ENCODE measurements around the gene SLC29A3. TPM values are rescaled to one million over a fixed set of nuclear protein-coding genes. Genes with fewer than 3 reads are reported as not detected.

The SLC29A3 gene
- total and polyA plus RNA-seq, 2 experiments from 2014 or later, result 10.3 to 12.3 TPM

DNA sequence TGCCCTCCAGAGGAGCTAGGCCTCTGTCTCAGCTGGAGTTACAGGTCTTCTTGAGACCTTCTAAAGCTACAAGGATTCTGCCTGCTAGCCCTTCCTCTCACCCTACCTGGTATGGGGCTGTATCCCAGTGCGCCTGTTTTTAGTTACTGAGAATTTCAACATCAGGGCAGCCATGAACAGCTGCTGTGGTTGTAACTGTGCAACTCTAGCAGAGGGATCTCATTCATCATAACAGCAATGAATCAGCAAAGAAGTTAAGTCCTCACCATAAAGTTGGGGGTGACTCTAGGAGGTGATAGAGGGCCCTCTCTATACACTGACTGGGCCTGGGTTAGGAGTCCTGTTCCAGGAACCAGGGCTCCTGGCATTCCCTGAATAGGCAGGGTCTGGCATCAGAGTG is 63.7 kb downstream of the SLC29A3 start (continued):
- TF ChIP-seq, protein P1, sequence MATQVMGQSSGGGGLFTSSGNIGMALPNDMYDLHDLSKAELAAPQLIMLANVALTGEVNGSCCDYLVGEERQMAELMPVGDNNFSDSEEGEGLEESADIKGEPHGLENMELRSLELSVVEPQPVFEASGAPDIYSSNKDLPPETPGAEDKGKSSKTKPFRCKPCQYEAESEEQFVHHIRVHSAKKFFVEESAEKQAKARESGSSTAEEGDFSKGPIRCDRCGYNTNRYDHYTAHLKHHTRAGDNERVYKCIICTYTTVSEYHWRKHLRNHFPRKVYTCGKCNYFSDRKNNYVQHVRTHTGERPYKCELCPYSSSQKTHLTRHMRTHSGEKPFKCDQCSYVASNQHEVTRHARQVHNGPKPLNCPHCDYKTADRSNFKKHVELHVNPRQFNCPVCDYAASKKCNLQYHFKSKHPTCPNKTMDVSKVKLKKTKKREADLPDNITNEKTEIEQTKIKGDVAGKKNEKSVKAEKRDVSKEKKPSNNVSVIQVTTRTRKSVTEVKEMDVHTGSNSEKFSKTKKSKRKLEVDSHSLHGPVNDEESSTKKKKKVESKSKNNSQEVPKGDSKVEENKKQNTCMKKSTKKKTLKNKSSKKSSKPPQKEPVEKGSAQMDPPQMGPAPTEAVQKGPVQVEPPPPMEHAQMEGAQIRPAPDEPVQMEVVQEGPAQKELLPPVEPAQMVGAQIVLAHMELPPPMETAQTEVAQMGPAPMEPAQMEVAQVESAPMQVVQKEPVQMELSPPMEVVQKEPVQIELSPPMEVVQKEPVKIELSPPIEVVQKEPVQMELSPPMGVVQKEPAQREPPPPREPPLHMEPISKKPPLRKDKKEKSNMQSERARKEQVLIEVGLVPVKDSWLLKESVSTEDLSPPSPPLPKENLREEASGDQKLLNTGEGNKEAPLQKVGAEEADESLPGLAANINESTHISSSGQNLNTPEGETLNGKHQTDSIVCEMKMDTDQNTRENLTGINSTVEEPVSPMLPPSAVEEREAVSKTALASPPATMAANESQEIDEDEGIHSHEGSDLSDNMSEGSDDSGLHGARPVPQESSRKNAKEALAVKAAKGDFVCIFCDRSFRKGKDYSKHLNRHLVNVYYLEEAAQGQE (IDR thresholded peaks at IDR 0.05; ENCODE audit: unreplicated experiment), result no peak
- TF ChIP-seq ZNF331 (CRISPR knock-in tag; IDR thresholded peaks at IDR 0.05; ENCODE audit: low read depth), result no peak

DNA sequence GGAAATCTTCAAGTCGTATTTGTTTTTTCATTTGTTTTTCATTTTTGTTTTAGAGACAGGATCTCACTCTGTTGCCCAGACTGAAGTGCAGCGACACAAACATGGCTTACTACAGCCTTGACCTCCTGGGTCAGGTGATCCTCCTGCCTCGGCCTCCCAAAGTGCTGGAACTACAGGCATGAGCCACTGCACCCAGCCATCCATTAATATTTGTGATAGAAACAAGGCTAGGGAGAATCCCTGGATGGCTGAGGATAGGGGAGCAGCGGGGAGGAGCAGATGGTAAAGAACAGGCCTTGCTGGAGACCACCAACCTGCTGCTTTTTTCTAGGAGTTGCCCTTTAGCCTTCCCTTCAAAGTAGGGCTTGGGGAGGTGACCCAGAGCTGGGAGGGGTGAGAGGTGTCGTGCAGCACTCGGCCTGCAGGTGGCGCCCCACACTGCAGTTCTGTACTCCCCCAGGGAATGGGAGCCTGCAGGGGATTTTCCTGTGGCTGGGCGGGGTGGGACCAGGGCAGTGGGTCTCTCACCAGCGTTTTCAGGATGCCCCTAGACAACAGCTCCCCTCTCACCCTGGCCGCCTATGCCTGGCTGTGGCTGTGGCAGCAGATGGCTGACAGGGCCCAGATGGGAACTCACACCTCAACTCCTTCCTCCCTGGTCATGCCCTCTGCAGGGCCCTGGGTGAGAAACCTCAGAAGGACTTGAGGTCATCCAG is 65.1 kb downstream of the SLC29A3 start:
- no peaks in the 10 kb centered on the region for H3K9me2 ChIP-seq (ENCODE audit: insufficient read depth)
- no peaks in the 10 kb centered on the region for H3K79me2 ChIP-seq (replicated peaks; ENCODE audit: insufficient read depth)
- H3K27me3 ChIP-seq (ENCODE audit: insufficient read depth), result no peaks in the 10 kb centered on the region
- H3F3A ChIP-seq (replicated peaks; ENCODE audit: low read depth), result no peaks in the 10 kb centered on the region
- H2AFZ ChIP-seq, result no peak overlapping the region
- H3K36me3 Mint-ChIP-seq (ENCODE audit: low read depth), result no peaks in the 10 kb centered on the region
- H3K27me3 Mint-ChIP-seq (ENCODE audit: insufficient read depth, low read depth, poor library complexity), result peaks cover 4% of the 10 kb centered on the region
- H3K27ac ChIP-seq (ENCODE audit: low read depth), result no peak overlapping the region
- no peak overlapping the region for H3K4me3 Mint-ChIP-seq
- no peak overlapping the region for H3K4me3 ChIP-seq
- no peaks in the 10 kb centered on the region for H3K4me1 ChIP-seq (ENCODE audit: insufficient read depth)
- DNase-seq (ENCODE audit: low spot score), result peak; percentile 78
- ATAC-seq, result peak; percentile 99
- H3K36me3 ChIP-seq (ENCODE audit: insufficient read depth), result no peaks in the 10 kb centered on the region
- H3K4me1 Mint-ChIP-seq, result no peaks in the 10 kb centered on the region
- TF ChIP-seq POLR2AphosphoS5 (IDR thresholded peaks at IDR 0.05; ENCODE audit: low read depth) (no peak), CREB1 (CRISPR knock-in tag; IDR thresholded peaks at IDR 0.05; ENCODE audit: low read depth) (no peak), STAT1 (IDR thresholded peaks at IDR 0.05; ENCODE audit: unreplicated experiment) (no peak)
- TF ChIP-seq, protein P2, sequence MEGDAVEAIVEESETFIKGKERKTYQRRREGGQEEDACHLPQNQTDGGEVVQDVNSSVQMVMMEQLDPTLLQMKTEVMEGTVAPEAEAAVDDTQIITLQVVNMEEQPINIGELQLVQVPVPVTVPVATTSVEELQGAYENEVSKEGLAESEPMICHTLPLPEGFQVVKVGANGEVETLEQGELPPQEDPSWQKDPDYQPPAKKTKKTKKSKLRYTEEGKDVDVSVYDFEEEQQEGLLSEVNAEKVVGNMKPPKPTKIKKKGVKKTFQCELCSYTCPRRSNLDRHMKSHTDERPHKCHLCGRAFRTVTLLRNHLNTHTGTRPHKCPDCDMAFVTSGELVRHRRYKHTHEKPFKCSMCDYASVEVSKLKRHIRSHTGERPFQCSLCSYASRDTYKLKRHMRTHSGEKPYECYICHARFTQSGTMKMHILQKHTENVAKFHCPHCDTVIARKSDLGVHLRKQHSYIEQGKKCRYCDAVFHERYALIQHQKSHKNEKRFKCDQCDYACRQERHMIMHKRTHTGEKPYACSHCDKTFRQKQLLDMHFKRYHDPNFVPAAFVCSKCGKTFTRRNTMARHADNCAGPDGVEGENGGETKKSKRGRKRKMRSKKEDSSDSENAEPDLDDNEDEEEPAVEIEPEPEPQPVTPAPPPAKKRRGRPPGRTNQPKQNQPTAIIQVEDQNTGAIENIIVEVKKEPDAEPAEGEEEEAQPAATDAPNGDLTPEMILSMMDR (conservative IDR thresholded peaks at IDR 0.05; ENCODE audit: low read depth in 2 of 2), result peak; percentile 92 to 94
- no peak overlapping the region for H3K4me2 ChIP-seq
- H3K9me3 Mint-ChIP-seq, result no peaks in the 10 kb centered on the region
- no peak overlapping the region for H3K27ac Mint-ChIP-seq
- no peaks in the 10 kb centered on the region for H4K20me1 ChIP-seq (replicated peaks; ENCODE audit: insufficient read depth)

DNA sequence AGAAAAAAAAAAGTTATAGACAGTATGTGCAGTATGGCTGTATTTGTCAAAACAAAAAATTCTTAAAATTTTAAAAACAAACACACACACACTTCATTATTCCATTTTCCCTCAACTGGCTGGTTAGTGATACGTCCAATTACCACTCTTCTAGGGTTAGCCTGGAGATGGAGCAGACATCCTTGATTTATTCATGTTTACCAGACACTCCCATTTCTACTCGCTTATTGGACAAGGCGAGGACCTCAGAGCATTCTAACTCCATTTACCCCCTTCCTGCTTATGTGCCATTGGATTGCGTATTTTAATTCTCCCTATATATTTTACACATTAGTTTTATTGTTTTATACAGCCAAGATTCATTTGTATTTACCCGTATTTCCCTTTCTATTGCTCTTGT is 69.1 kb downstream of the SLC29A3 start:
- Mint-ChIP-seq H3K4me1 (peaks cover 3% of the 10 kb centered on the region; the same call in 2 of the 3 replicates), H3K4me3 (no peak overlapping the region), H3K9me3 (no peaks in the 10 kb centered on the region), H3K27me3 (ENCODE audit: insufficient read depth, low read depth, poor library complexity) (peaks cover 12% of the 10 kb centered on the region), H3K27ac (no peak overlapping the region), H3K36me3 (ENCODE audit: low read depth) (no peaks in the 10 kb centered on the region)
- Histone ChIP-seq H3F3A (replicated peaks; ENCODE audit: low read depth) (no peaks in the 10 kb centered on the region), H3K27me3 (ENCODE audit: insufficient read depth) (no peaks in the 10 kb centered on the region), H3K9me2 (ENCODE audit: insufficient read depth) (no peaks in the 10 kb centered on the region), H3K4me1 (ENCODE audit: insufficient read depth) (no peaks in the 10 kb centered on the region; the same call in 1 of the 2 replicates), H3K36me3 (ENCODE audit: insufficient read depth) (no peaks in the 10 kb centered on the region), H2AFZ (no peak overlapping the region), H3K27ac (ENCODE audit: low read depth) (no peak overlapping the region), H3K79me2 (replicated peaks; ENCODE audit: insufficient read depth) (no peaks in the 10 kb centered on the region), H3K4me2 (no peak overlapping the region), H3K4me3 (no peak overlapping the region), H4K20me1 (replicated peaks; ENCODE audit: insufficient read depth) (no peaks in the 10 kb centered on the region)
- no peak for TF ChIP-seq CREB1 (CRISPR knock-in tag; IDR thresholded peaks at IDR 0.05; ENCODE audit: low read depth)
- ATAC-seq (no peak), DNase-seq (ENCODE audit: low spot score) (no peak)

All from GM23338 (cell line).